ENCODE measurements around the gene CACNG3.

CACNG3 gene

DNA sequence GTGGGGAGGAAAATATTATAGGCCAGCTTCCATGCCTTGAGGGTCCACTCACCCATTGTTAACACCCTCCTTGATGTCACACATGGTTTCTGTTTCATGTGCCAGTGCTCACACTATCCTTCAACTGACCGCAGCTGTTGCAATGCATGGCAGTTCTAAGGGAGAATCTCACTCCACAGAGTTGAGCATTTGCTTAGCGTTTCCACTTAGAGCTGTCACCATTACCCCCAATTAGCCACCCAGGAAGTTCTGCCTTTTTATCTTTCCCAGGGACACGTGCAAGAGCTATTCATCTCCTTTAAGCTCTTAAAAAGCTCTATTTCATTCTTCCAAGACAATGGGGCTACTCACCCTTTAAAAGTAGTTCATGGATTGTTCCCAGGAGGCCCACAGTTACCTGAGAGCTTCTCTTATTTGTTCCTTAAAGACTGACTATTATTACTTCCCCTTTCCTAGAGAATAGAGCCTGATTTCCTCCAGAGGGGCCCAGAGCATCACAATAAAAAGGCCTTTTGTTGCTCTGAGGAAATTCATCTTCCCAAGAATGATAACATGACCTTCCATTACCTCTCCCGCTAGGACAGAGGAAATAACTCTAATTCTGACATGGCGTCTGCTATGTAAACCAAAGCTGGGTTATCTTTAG lies 126.8 kb downstream of the CACNG3 start:
- no peak for DNase-seq (ENCODE audit: low read depth in 1 of 2, low spot score in 1 of 2)

DNA sequence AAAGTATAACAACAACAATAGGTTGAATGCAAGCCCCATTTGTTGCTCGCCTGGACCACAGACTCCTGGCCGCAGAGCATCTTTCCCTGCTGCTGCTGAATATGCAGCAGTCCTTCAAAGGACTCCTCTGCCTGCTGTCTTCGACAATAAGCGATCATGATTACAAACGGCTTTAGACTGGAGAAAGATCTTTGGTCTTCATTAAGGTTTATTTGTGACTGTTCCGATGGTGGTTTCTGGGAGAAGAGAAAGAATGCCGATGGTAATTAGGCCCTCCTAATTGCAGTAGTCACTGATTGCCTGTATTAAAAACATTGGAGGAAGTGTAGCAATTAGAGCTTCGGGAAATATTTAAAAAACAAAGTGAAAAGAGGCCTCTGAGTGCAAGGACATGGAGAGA lies 138.2 kb downstream of the CACNG3 start:
- no peak for DNase-seq (ENCODE audit: low read depth in 1 of 2, low spot score in 1 of 2)

DNA sequence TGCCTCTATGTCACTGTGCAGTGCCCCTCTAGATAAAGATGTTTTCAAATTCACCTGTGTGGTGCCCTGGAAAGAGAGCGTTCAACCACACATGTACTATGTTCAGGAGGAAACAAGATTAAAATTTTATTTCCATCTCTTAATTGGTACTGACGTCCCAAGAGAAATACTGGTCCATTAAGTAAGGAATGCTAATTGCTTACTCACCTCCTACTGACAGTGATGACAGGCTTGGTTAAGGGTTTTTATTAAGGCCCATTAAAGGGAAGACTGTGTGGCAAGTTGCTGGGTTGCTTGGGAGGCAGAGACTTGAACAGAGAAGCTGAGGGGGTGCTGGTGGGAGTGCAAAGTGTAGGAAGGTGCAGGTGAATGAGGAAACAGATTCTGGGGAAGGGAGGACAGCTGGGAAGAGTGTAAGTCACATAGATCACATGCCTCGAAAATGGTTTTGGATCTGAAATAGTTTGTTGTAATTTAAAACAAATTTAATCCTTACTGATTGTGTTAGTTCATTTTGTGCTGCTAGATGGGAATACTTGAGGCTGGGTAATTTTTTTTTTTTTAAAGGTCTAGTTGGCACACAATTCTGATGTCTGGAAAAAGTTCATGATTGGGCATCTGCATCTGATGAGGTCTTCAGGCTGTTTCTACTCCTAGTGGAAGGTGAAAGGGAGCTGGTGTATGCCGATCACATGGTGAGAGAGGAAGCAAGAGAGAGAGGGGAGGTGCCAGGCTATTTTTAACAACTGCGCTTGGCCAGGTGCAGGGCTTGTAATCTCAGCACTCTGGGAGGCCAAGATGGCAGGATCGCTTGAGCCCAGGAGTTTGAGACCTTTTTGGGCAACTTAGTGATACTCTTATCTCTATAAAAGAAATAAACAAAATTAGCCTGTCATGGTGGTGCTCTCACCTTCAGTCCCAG lies 140.5 kb downstream of the CACNG3 start:
- DNase-seq (ENCODE audit: low read depth in 1 of 2, low spot score in 1 of 2) = no peak

DNA sequence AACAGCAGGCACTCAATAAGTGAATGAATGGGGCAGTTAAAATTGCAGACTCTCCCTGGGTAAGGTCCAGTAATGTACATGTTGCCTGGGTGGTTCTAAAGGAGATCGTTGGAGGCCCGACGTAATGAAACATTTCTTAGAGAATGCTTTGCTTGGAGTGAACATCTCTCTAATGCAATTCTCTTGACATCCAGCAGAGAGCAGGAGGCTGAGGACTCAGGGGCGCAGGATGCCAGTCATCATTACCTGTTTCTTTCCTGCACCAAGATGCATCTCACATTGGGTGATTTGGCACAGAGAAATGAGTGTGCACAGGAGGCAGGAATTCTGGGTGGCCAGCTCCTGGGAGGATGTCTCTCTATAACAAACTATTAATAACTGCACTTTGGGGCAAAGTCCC lies 152.9 kb downstream of the CACNG3 start:
- DNase-seq (ENCODE audit: low read depth in 1 of 2, low spot score in 1 of 2) = no peak
